ENCODE data around the gene SLC37A2.

Gene SLC37A2

GRCh38 chr11:125071846-125072217, 8.7 kb downstream of the SLC37A2 start:
- no peaks in the 10 kb centered on the region for H3K9me3 ChIP-seq (ENCODE audit: control insufficient read depth, low read length)
- H3K27me3 ChIP-seq (replicated peaks; ENCODE audit: control insufficient read depth, insufficient read depth, low read length) = no peaks in the 10 kb centered on the region
- no peak overlapping the region for H3K4me3 ChIP-seq (ENCODE audit: low read length)
- no peak for DNase-seq (ENCODE audit: low read depth)
- peaks cover 18% of the 10 kb centered on the region for H3K4me1 ChIP-seq (ENCODE audit: control insufficient read depth, insufficient read depth, low read length)
- H3K9ac ChIP-seq (ENCODE audit: low read length) = no peak overlapping the region
- no peaks in the 10 kb centered on the region for H3K36me3 ChIP-seq (ENCODE audit: control insufficient read depth, insufficient read depth, low read length, severe bottlenecking)

GRCh38 chr11:125072218-125072960, 9.3 kb downstream of the SLC37A2 start:
- Histone ChIP-seq H3K4me3 (ENCODE audit: low read length) (no peak overlapping the region), H3K4me1 (ENCODE audit: control insufficient read depth, insufficient read depth, low read length) (peaks cover 18% of the 10 kb centered on the region), H3K36me3 (ENCODE audit: control insufficient read depth, insufficient read depth, low read length, severe bottlenecking) (no peaks in the 10 kb centered on the region), H3K9me3 (ENCODE audit: control insufficient read depth, low read length) (no peaks in the 10 kb centered on the region), H3K9ac (ENCODE audit: low read length) (no peak overlapping the region), H3K27me3 (replicated peaks; ENCODE audit: control insufficient read depth, insufficient read depth, low read length) (no peaks in the 10 kb centered on the region)
- DNase-seq (ENCODE audit: low read depth) = no peak

- DNase-seq (ENCODE audit: low read depth) = no peak
- Histone ChIP-seq H3K9ac (ENCODE audit: low read length) (no peak overlapping the region), H3K4me1 (ENCODE audit: control insufficient read depth, insufficient read depth, low read length) (peaks cover 18% of the 10 kb centered on the region), H3K9me3 (ENCODE audit: control insufficient read depth, low read length) (no peaks in the 10 kb centered on the region), H3K27me3 (replicated peaks; ENCODE audit: control insufficient read depth, insufficient read depth, low read length) (no peaks in the 10 kb centered on the region), H3K36me3 (ENCODE audit: control insufficient read depth, insufficient read depth, low read length, severe bottlenecking) (no peaks in the 10 kb centered on the region), H3K4me3 (ENCODE audit: low read length) (no peak overlapping the region)
Measured at GRCh38 chr11:125072961-125073590, 10.0 kb downstream of the SLC37A2 start.

GRCh38 chr11:125073616-125074483, 10.7 kb downstream of the SLC37A2 start:
- Histone ChIP-seq H3K36me3 (ENCODE audit: control insufficient read depth, insufficient read depth, low read length, severe bottlenecking) (no peaks in the 10 kb centered on the region), H3K27me3 (replicated peaks; ENCODE audit: control insufficient read depth, insufficient read depth, low read length) (no peaks in the 10 kb centered on the region), H3K4me3 (ENCODE audit: low read length) (no peak overlapping the region), H3K9me3 (ENCODE audit: control insufficient read depth, low read length) (no peaks in the 10 kb centered on the region), H3K4me1 (ENCODE audit: control insufficient read depth, insufficient read depth, low read length) (peaks cover 18% of the 10 kb centered on the region), H3K9ac (ENCODE audit: low read length) (no peak overlapping the region)
- no peak for DNase-seq (ENCODE audit: low read depth)

- DNase-seq (ENCODE audit: low read depth) = no peak
- no peaks in the 10 kb centered on the region for H3K36me3 ChIP-seq (ENCODE audit: control insufficient read depth, insufficient read depth, low read length, severe bottlenecking)
- H3K4me1 ChIP-seq (ENCODE audit: control insufficient read depth, insufficient read depth, low read length) = peaks cover 18% of the 10 kb centered on the region
- no peak overlapping the region for H3K9ac ChIP-seq (ENCODE audit: low read length)
- no peaks in the 10 kb centered on the region for H3K9me3 ChIP-seq (ENCODE audit: control insufficient read depth, low read length)
- no peak overlapping the region for H3K4me3 ChIP-seq (ENCODE audit: low read length)
- H3K27me3 ChIP-seq (replicated peaks; ENCODE audit: control insufficient read depth, insufficient read depth, low read length) = no peaks in the 10 kb centered on the region
Measured at GRCh38 chr11:125074511-125075241, 11.6 kb downstream of the SLC37A2 start.

- peaks cover 16% of the 10 kb centered on the region for H3K4me1 ChIP-seq (ENCODE audit: control insufficient read depth, insufficient read depth, low read length)
- H3K36me3 ChIP-seq (ENCODE audit: control insufficient read depth, insufficient read depth, low read length, severe bottlenecking) = no peaks in the 10 kb centered on the region
- no peaks in the 10 kb centered on the region for H3K27me3 ChIP-seq (replicated peaks; ENCODE audit: control insufficient read depth, insufficient read depth, low read length)
- peak overlapping the region; percentile 50 for H3K9ac ChIP-seq (ENCODE audit: low read length)
- no peak overlapping the region for H3K4me3 ChIP-seq (ENCODE audit: low read length)
- H3K9me3 ChIP-seq (ENCODE audit: control insufficient read depth, low read length) = no peaks in the 10 kb centered on the region
- no peak for DNase-seq (ENCODE audit: low read depth)
Measured at GRCh38 chr11:125075242-125075625, 12.1 kb downstream of the SLC37A2 start.

GRCh38 chr11:125075900-125076317, 12.8 kb downstream of the SLC37A2 start:
- H3K27me3 ChIP-seq (replicated peaks; ENCODE audit: control insufficient read depth, insufficient read depth, low read length) = no peaks in the 10 kb centered on the region
- DNase-seq (ENCODE audit: low read depth) = no peak
- H3K9ac ChIP-seq (ENCODE audit: low read length) = peak overlapping the region; percentile 50
- no peaks in the 10 kb centered on the region for H3K36me3 ChIP-seq (ENCODE audit: control insufficient read depth, insufficient read depth, low read length, severe bottlenecking)
- H3K4me3 ChIP-seq (ENCODE audit: low read length) = no peak overlapping the region
- no peaks in the 10 kb centered on the region for H3K9me3 ChIP-seq (ENCODE audit: control insufficient read depth, low read length)
- H3K4me1 ChIP-seq (ENCODE audit: control insufficient read depth, insufficient read depth, low read length) = peaks cover 10% of the 10 kb centered on the region

GRCh38 chr11:125076378-125076945, 13.4 kb downstream of the SLC37A2 start:
- no peak for DNase-seq (ENCODE audit: low read depth)
- Histone ChIP-seq H3K9ac (ENCODE audit: low read length) (no peak overlapping the region), H3K4me3 (ENCODE audit: low read length) (no peak overlapping the region), H3K9me3 (ENCODE audit: control insufficient read depth, low read length) (no peaks in the 10 kb centered on the region), H3K4me1 (ENCODE audit: control insufficient read depth, insufficient read depth, low read length) (peaks cover 4% of the 10 kb centered on the region), H3K27me3 (replicated peaks; ENCODE audit: control insufficient read depth, insufficient read depth, low read length) (no peaks in the 10 kb centered on the region), H3K36me3 (ENCODE audit: control insufficient read depth, insufficient read depth, low read length, severe bottlenecking) (no peaks in the 10 kb centered on the region)

GRCh38 chr11:125078016-125078415, 14.9 kb downstream of the SLC37A2 start:
- H3K9ac ChIP-seq (ENCODE audit: low read length) = no peak overlapping the region
- H3K27me3 ChIP-seq (replicated peaks; ENCODE audit: control insufficient read depth, insufficient read depth, low read length) = no peaks in the 10 kb centered on the region
- no peaks in the 10 kb centered on the region for H3K36me3 ChIP-seq (ENCODE audit: control insufficient read depth, insufficient read depth, low read length, severe bottlenecking)
- no peaks in the 10 kb centered on the region for H3K9me3 ChIP-seq (ENCODE audit: control insufficient read depth, low read length)
- H3K4me3 ChIP-seq (ENCODE audit: low read length) = no peak overlapping the region
- peaks cover 13% of the 10 kb centered on the region for H3K4me1 ChIP-seq (ENCODE audit: control insufficient read depth, insufficient read depth, low read length)
- no peak for DNase-seq (ENCODE audit: low read depth)

- no peak for DNase-seq (ENCODE audit: low read depth)
- no peak overlapping the region for H3K9ac ChIP-seq (ENCODE audit: low read length)
- H3K4me1 ChIP-seq (ENCODE audit: control insufficient read depth, insufficient read depth, low read length) = peaks cover 19% of the 10 kb centered on the region
- no peaks in the 10 kb centered on the region for H3K9me3 ChIP-seq (ENCODE audit: control insufficient read depth, low read length)
- no peaks in the 10 kb centered on the region for H3K36me3 ChIP-seq (ENCODE audit: control insufficient read depth, insufficient read depth, low read length, severe bottlenecking)
- no peaks in the 10 kb centered on the region for H3K27me3 ChIP-seq (replicated peaks; ENCODE audit: control insufficient read depth, insufficient read depth, low read length)
- no peak overlapping the region for H3K4me3 ChIP-seq (ENCODE audit: low read length)
Measured at GRCh38 chr11:125078516-125079140, 15.5 kb downstream of the SLC37A2 start.

All from adipocyte (in vitro differentiated cells).